AML-193 (cell line): Measurements from ENCODE around the gene C1QTNF2.

Experiments used
- DNase-seq, 2 experiments: peaks; one replicate each; lab custom pipeline; 2025; lab: John Stamatoyannopoulos, UW

The C1QTNF2 gene

GRCh38 chr5:160371294-160371693, 868 bp upstream of the C1QTNF2 start:
- DNase-seq = no peak

- DNase-seq = no peak
Measured at GRCh38 chr5:160370713-160371034, 248 bp upstream of the C1QTNF2 start.

- no peak for DNase-seq
Measured at GRCh38 chr5:160367885-160368284, 2.5 kb downstream of the C1QTNF2 start.

GRCh38 chr5:160367261-160367660, 3.2 kb downstream of the C1QTNF2 start:
- DNase-seq = no peak

- DNase-seq = no peak
Measured at GRCh38 chr5:160366230-160366629, 4.2 kb downstream of the C1QTNF2 start.

- DNase-seq = no peak
Measured at GRCh38 chr5:160363660-160364395, 6.6 kb downstream of the C1QTNF2 start.

GRCh38 chr5:160363211-160363610, 7.2 kb downstream of the C1QTNF2 start:
- DNase-seq = no peak

- DNase-seq = no peak
Measured at GRCh38 chr5:160361624-160362228, 8.7 kb downstream of the C1QTNF2 start.

- no peak for DNase-seq
Measured at GRCh38 chr5:160360310-160360709, 10.1 kb downstream of the C1QTNF2 start.

- no peak for DNase-seq
Measured at GRCh38 chr5:160359816-160360215, 10.6 kb downstream of the C1QTNF2 start.

- no peak for DNase-seq
Measured at GRCh38 chr5:160359242-160359641, 11.2 kb downstream of the C1QTNF2 start.

GRCh38 chr5:160357861-160358411, 12.5 kb downstream of the C1QTNF2 start:
- DNase-seq = no peak

GRCh38 chr5:160357394-160357793, 13.0 kb downstream of the C1QTNF2 start:
- DNase-seq = no peak

GRCh38 chr5:160356550-160357347, 13.7 kb downstream of the C1QTNF2 start:
- DNase-seq = no peak

GRCh38 chr5:160354666-160355065, 15.8 kb downstream of the C1QTNF2 start:
- no peak for DNase-seq

GRCh38 chr5:160353379-160353778, 17.0 kb downstream of the C1QTNF2 start:
- no peak for DNase-seq

GRCh38 chr5:160352308-160352707, 18.1 kb downstream of the C1QTNF2 start:
- no peak for DNase-seq

GRCh38 chr5:160349935-160350303, 20.5 kb downstream of the C1QTNF2 start:
- no peak for DNase-seq

GRCh38 chr5:160349249-160349934, 21.0 kb downstream of the C1QTNF2 start:
- DNase-seq = no peak

- no peak for DNase-seq
Measured at GRCh38 chr5:160348080-160348479, 22.3 kb downstream of the C1QTNF2 start.

- no peak for DNase-seq
Measured at GRCh38 chr5:160347448-160347847, 23.0 kb downstream of the C1QTNF2 start.

GRCh38 chr5:160342413-160342941, 27.9 kb downstream of the C1QTNF2 start:
- DNase-seq = no peak
